ENCODE results near the gene TMED4.
A peak's percentile ranks its signal among the peaks of the same experiment; 100 is the strongest.

The TMED4 gene

DNA sequence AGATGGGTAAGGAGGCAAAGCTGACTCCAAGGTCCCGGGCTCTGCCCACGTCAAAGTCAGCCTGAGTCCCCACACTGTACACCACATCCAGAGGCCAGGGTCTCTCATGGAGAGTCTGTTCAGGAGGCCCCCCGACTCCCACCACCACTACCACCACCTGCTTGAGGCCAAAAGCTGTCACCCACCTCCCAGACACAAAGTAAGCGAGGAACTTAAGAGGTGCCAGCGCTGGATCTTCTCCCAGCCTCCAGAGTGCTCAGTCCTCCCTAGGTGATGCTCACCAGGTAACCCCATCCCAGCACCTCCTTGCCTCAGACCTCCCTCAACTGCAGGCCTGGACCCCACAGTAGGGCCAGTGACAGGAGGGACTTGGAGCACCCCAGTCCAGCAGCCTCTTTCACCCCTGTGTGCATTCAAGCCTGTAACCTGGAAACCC lies 41.4 kb downstream of the TMED4 start:
- no peak for DNase-seq (ENCODE audit: low read depth in 2 of 2)

DNA sequence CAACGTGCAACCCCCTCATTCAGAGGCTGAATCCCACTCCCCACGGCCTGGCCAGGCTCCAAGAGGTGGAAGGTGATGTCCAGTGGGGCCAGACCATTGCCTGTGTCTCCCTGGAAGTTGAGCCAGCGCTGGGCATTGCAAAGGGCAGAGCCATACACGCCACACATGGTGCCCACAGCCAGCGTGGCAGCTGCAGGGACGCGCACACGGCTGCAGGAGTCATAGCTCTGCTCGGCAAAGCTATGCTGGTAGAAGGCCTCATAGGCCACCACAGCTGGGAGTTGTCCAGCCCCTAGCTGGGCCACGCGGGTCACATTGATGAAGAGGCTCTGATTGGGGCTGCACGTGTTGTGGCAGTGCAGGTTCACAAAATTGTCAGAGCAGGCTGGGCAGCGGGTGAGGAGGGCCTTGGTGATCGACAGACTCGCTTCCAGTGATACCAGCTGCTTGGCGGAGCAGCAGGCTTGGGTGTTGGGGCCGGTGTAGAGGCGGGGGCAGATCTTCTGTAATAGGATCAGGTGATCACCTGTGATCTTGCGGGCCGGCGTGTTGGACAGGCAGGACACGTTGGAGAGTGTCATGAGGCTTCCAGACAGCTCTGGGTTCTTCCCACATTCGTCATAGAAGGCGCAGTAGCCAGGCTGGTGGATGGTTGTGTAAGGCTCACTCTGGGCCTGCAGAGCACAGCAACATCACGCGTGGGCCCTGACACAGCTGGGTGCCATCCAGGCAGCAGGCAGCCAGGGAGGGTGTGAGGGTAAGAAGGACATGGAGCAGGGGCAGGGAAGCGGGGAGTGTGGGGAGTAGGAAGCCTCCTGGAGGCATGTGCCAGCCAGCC lies 42.1 kb downstream of the TMED4 start:
- DNase-seq (ENCODE audit: low read depth in 2 of 2): no peak

DNA sequence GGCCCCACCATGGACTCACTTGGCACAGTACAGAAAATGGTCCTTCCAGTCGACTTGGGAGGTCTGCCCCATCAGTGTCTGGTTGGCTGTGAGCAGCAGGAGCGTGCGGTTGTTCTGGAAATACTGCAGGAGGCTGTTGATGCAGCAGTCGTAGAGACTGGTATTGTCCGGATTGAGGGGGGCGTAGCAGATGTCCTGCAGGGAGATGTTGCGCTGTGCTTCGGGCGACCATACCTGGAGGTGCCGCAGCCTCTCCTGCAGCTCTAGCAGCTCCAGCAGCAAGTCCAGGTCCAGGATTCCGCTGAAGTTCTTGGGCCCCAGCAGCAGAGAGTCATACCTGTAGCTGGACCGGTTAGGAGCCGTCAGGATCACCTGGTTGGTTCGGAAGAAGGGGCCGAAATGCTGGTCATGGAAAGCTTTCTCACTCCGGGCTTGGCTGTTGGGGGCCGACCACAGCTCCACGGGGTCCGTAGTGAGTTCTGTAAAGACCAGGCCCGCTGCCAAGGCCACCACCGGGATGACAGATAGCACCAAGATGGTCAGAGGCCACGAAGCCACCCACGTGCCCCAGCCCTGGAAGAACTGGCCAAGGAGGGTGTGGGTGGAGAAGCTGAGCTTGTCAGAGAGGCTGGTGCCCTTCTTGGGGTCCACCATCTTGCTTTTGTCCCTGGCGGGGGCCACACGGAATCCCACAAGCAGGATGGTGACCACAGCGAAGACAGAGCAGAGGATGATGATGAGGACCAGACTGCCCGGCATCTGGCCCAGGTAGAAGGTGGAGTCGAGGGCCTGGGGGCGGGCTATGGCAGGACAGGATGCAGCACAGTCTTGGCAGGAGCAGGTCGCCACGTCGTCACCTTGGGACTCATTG lies 43.0 kb downstream of the TMED4 start:
- DNase-seq (ENCODE audit: low read depth in 2 of 2): no peak

GRCh38 chr7:44538093-44538797 lies 43.8 kb downstream of the TMED4 start:
- no peak for DNase-seq (ENCODE audit: low read depth in 2 of 2)

- DNase-seq (ENCODE audit: low read depth in 2 of 2): no peak
Observed at GRCh38 chr7:44537442-44537841, 44.6 kb downstream of the TMED4 start.

DNA sequence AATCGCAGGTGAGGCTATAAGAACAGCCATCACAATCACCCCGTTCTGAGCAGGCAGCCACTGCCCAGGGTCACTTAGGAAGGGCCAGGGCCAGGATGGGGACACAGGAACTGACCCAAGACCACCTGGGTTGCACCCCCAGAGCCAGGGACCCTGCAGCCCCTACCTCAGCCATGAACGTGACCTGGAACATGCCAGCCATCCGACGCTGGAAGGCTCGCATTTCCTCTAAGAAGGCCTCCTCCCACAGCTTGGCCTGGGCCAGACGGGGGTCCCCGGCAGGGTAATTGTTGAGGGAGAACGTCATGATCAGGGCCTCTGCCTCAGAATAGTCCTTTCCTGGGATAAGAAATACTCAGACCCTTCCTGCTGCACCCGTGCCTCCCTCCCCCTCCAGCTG lies 45.9 kb downstream of the TMED4 start:
- DNase-seq (ENCODE audit: low read depth in 2 of 2): no peak

DNA sequence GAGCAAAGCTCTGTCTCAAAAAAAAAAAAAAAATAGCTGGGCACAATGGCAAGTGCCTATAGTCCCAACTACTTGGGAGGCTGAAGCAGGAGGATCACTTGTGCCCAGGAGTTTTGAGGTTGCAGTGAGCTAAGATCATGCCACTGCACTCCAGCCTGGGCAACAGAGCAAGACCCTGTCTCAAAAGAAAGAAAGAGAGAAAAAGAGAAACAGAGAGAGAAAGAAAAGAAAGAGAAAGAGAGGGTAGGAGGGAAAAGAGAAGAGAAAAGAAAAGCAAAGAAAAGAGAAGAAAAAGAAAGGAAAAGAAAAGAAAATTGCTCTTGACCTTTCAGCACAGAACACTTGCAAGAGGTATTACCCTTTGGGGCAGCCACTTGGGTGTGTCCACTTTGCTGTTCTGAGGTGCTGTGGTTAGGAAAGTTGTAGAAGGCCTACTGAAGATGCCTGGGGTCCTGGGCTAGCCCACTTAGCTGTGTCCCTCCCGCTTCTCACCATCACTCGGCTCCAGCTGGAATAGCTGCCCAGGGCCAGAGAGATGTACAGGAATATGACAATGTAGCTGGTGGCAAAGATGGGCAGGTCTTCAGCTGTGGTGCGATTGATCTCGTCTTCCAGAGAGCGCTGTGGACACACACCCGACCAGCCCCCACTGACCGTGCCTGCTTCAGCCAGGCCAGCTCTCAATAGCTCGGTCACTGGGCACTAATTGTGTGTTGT lies 46.5 kb downstream of the TMED4 start:
- no peak for DNase-seq (ENCODE audit: low read depth in 2 of 2)

DNA sequence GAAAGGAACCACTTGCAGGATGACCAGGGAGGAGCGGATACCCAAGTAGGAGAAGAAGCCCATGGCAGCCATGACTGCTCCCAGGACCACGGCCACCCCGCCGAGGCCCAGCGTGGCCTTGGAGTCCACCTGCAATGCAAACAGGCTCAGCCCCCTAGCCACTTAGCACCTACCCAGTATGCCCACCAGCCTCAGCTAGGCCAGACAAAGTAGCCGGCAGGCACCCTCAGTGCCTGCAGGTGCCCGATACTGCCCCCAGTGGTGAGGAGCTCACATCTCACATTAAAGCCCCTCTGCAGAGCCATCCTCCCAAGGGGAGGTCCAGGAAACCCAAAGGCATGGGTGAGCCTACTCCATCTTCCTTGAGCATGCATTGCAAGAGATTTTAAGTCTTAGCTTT lies 47.5 kb downstream of the TMED4 start:
- DNase-seq (ENCODE audit: low read depth in 2 of 2): peak; percentile 39 to 41

GRCh38 chr7:44534087-44534486 lies 47.9 kb downstream of the TMED4 start:
- DNase-seq (ENCODE audit: low read depth in 2 of 2): no peak

- no peak for DNase-seq (ENCODE audit: low read depth in 2 of 2)
Observed at GRCh38 chr7:44533301-44534055, 48.6 kb downstream of the TMED4 start.

DNA sequence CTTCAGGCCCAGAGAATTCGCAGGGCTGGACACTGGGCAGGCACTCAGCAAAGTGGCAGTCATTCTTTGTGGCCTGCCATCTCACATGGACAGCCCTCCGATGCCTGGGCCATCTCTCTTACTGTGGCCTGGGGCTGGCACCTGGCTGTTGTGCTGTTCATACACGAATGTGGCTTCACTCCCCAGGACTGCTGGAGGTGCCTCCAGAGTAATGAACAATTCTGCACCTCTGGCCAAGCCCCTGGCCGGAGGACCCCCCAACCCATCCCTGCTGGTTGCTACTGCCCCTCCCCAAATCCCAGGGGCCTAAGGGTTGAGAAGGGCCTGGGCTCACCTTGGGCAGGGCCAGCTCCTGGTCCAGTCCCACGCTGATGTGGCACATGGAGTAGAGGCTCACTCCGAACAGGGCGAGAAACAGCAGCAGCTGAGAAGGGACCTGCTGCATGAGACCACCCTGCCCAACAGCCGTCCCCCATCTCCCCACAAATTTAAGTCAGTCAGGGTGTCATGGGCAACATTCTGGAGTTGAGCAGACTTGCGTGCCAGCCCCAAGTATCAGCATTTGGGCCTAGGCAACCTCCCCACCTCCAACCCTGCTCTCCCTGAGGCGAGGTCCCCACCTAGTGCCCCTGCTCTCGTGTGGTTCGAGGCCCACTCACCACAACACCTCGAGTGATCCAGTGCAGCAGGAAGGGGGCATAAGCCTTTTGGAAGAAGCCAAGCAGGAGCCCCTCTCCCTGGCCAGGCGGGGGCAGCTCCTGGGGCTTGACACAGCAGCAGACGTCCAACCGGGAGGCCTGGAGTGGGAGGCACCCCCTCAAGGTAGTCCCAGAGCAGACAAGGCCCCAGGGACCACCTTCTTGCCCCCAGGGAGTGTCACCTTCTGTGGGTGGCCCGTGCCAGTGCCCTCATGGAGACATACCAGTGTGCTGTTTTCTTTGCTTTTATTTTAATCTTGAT lies 50.3 kb downstream of the TMED4 start:
- no peak for DNase-seq (ENCODE audit: low read depth in 2 of 2)

DNA sequence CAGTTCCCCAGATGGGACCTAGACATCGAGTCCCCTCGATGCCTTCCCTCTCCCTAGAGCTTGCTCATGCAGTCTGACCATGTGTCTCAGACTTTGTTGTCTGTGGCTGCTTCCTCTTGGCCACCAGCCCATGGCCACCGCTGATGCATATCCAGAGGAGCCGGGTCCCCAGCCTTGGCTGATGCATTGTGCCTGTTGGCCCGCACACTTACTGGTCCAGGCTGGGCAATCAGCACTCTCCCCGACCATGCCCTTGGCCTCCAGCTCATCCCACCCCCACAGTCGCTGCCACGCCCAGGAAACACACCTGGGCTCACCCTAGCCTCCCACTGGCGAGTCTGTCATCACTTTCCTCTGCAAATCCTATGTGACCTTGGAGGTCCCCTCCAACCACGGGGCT lies 51.0 kb downstream of the TMED4 start:
- no peak for DNase-seq (ENCODE audit: low read depth in 2 of 2)
